ENCODE results near the gene ZSWIM4. TPM values are rescaled to one million over a fixed set of nuclear protein-coding genes. Genes with fewer than 3 reads are reported as not detected.

Gene ZSWIM4
- total RNA-seq, 6 donors from 2014 or later, result 7.3 to 22.6 (median 10.1) TPM

GRCh38 chr19:13826652-13827235, 31.5 kb downstream of the ZSWIM4 start:
- Histone ChIP-seq H3K4me1 (peaks cover 0 to 3% (median 0%) of the 10 kb centered on the region in 4 donors), H3K9me3 (no peaks in the 10 kb centered on the region), H3K36me3 (peaks cover 0 to 63% (median 14%) of the 10 kb centered on the region in 4 donors), H3K27me3 (no peaks in the 10 kb centered on the region), H3K27ac (no peak overlapping the region), H3K4me3 (no peak overlapping the region)
- DNase-seq (no peak), ATAC-seq (ENCODE audit: low FRiP score in 2 of 2) (no peak)
- TF ChIP-seq POLR2A (IDR thresholded peaks at IDR 0.05) (no peak), EP300 (IDR thresholded peaks at IDR 0.05) (no peak)
- 94 to 99% methylated on average over 9 of the region's 9 CpGs for WGBS, 2 donors

- no peak for DNase-seq
- WGBS, 2 donors, result 75 to 88% methylated on average over 4 of the region's 4 CpGs
- Histone ChIP-seq H3K27me3 (no peaks in the 10 kb centered on the region), H3K36me3 (peaks cover 0 to 68% (median 14%) of the 10 kb centered on the region in 4 donors), H3K4me3 (no peak overlapping the region), H3K9me3 (no peaks in the 10 kb centered on the region), H3K27ac (no peak overlapping the region), H3K4me1 (peaks cover under 1 to 6% (median 4%) of the 10 kb centered on the region in 4 donors)
- no peak for TF ChIP-seq POLR2AphosphoS5 (IDR thresholded peaks at IDR 0.05)
- TF ChIP-seq POLR2A (IDR thresholded peaks at IDR 0.05), result peak in 1 of 4 donors; percentile 9
- no peak for ATAC-seq (ENCODE audit: low FRiP score in 2 of 2)
Measured at GRCh38 chr19:13827656-13828055, 32.4 kb downstream of the ZSWIM4 start.

- H3K9me3 ChIP-seq, result no peaks in the 10 kb centered on the region
- H3K36me3 ChIP-seq, result peaks cover 0 to 78% (median 28%) of the 10 kb centered on the region in 4 donors
- H3K27me3 ChIP-seq, result no peaks in the 10 kb centered on the region
- 96% methylated on average over 34 to 40 of the region's 47 CpGs for WGBS, 2 donors
- no peak overlapping the region for H3K27ac ChIP-seq
- peaks cover 24 to 32% (median 29%) of the 10 kb centered on the region in 4 donors for H3K4me1 ChIP-seq
- no peak overlapping the region for H3K4me3 ChIP-seq
- TF ChIP-seq EP300 (IDR thresholded peaks at IDR 0.05) (no peak), POLR2AphosphoS5 (IDR thresholded peaks at IDR 0.05) (peak in 1 of 2 donors; percentile 21)
- peak in 1 of 2 donors; percentile 1 for ATAC-seq (ENCODE audit: low FRiP score in 2 of 2)
- peak in 1 of 2 donors; percentile 90 for DNase-seq
Measured at GRCh38 chr19:13830114-13830740, 35.0 kb downstream of the ZSWIM4 start.

GRCh38 chr19:13830741-13831536, 35.7 kb downstream of the ZSWIM4 start:
- WGBS, 2 donors, result 91 to 93% methylated on average over 24 to 31 of the region's 32 CpGs
- no peaks in the 10 kb centered on the region for H3K9me3 ChIP-seq
- H3K27me3 ChIP-seq, result no peaks in the 10 kb centered on the region
- ATAC-seq (ENCODE audit: low FRiP score in 2 of 2) (peak in 1 of 2 donors; percentile 14), DNase-seq (peak in 1 of 2 donors; percentile 89)
- TF ChIP-seq POLR2A (IDR thresholded peaks at IDR 0.05) (no peak), POLR2AphosphoS5 (IDR thresholded peaks at IDR 0.05) (no peak), EP300 (IDR thresholded peaks at IDR 0.05) (no peak), CTCF (IDR thresholded peaks at IDR 0.05) (no peak)
- H3K4me1 ChIP-seq, result peaks cover 30 to 39% (median 36%) of the 10 kb centered on the region in 4 donors
- H3K4me3 ChIP-seq, result no peak overlapping the region
- H3K27ac ChIP-seq, result peak overlapping the region in 2 of 4 donors; percentile 2 to 52
- peaks cover 0 to 78% (median 34%) of the 10 kb centered on the region in 4 donors for H3K36me3 ChIP-seq

- peak in 1 of 2 donors; percentile 7 for TF ChIP-seq POLR2AphosphoS5 (IDR thresholded peaks at IDR 0.05)
- TF ChIP-seq CTCF (IDR thresholded peaks at IDR 0.05), result no peak
- peaks cover 0 to 82% (median 39%) of the 10 kb centered on the region in 4 donors for H3K36me3 ChIP-seq
- DNase-seq (no peak), ATAC-seq (ENCODE audit: low FRiP score in 2 of 2) (peak in 1 of 2 donors; percentile 4)
- 66 to 71% methylated on average over 22 of the region's 22 CpGs for WGBS, 2 donors
- H3K27me3 ChIP-seq, result no peaks in the 10 kb centered on the region
- H3K9me3 ChIP-seq, result no peaks in the 10 kb centered on the region
- H3K4me1 ChIP-seq, result peaks cover 38 to 47% (median 45%) of the 10 kb centered on the region in 4 donors
- H3K4me3 ChIP-seq, result no peak overlapping the region
- peak overlapping the region; percentile 2 to 100 (median 92) for H3K27ac ChIP-seq
Measured at GRCh38 chr19:13831537-13832467, 36.6 kb downstream of the ZSWIM4 start.

Measured in upper lobe of left lung (tissue), 6 donors.